ENCODE data around the gene SPA17.

The SPA17 gene

GRCh38 chr11:124727474-124727873 lies 53.8 kb downstream of the SPA17 start:
- no peak for DNase-seq

- no peak for DNase-seq
Observed at GRCh38 chr11:124728134-124728533, 54.4 kb downstream of the SPA17 start.

GRCh38 chr11:124729571-124729970 lies 55.9 kb downstream of the SPA17 start:
- DNase-seq, result no peak

DNA sequence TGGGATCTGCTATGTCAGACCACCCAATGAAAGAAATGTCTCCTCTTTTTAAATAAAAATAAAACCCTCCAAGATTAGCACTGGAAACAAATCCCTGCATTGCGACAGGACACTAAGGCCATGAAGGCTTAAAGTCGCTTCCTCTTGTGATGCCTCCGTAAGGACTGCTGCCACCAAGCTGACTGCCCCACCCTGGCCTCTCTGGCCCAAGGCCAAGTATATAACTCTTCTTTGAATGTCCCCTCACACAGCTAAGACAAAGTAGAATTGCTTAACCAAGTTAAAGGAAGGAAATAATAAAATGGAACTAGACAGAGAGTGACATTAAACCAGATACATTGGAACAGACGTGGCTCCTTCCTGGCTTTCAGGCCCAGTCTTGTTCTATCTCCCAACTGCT lies 58.5 kb downstream of the SPA17 start:
- DNase-seq, result no peak

DNA sequence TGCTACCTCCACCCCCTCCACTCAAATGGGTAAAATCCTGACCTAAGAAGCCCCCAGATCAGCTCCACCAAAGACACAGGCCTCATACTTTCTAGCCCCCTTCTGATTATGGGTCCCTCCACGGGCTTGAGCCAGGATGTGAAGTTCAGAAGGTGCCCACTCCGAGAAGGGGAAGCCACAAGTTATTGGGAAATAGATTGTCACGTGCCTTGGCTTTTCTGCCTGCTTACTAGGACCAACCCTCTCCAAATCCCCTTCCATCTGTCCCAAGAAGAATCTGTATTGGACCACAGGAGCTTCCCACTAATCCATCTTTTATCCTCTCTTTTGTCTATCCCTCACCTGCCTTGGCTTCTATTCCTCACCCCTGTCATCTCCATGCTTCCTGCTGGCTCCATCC lies 63.0 kb downstream of the SPA17 start:
- DNase-seq, result no peak

DNA sequence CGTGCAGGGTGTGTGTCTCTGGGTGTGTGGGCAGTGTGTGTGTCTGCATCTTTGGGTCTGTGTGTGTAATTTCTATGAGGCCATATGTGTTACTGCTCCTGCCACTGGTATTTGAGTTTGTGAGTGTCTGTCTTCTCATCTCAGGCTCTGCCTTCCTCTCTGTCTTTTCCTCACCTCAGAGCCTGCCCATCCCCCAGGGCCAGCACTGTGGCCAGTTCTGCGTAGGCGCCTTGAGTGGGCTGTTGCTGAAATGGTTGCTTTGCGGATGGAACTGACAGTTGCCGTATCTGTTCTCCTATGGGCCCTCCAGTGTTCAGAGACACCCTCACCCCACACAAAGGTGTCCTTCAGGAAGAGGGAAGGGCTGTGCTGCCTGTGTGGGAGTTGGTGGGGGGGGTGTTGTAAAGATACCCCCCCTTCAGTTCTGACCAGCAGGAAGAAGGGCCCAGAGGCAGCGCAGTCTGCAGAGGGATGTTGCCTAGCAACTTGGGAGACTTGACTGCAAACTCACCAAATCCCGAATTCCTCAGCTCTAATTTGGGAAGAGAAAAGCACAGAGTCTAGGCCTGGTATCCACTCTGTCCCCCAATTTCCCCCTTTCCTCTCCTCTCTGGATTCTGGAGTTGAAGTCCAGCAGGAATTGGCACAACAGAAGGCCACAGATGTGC lies 64.1 kb downstream of the SPA17 start:
- no peak for DNase-seq

GRCh38 chr11:124738713-124739478 lies 65.2 kb downstream of the SPA17 start:
- no peak for DNase-seq

GRCh38 chr11:124739479-124740276 lies 66.0 kb downstream of the SPA17 start, which contains the start of gene NRGN:
TSS of gene NRGN (plus strand) at chr11:124739942. CDS start at chr11:124740085, 143 bp downstream.
- peak; percentile 88 for DNase-seq

DNA sequence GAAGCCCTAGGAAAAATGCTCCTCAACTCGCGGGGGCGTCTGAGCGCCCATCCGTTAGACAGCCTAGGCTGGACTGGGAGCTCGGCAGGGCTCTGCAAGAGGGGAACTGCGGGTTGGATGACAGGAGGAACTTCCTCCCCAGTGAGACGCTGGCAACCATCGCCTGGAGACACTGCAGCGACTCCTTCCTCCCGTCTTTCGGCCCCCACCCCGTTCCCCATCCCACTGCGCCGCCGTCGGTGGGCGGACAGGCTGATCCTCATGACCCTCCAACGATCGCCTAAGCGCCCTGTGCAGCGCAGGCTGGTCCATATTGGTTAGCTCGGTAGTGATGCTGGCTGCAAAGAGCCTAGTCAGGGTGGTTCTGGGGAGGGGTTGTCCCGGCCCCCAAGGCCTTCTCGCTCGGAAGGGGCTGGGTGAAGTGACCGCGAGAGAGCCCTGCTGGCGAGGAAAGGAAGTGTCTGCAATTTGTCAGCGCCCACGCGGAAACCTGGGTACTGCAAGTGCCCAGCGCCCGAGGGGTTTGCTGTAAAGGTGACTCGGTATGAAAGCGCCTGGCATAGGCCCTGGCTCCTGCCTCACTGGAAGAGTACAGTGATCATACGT lies 66.7 kb downstream of the SPA17 start:
- peak; percentile 14 for DNase-seq

- no peak for DNase-seq
Observed at GRCh38 chr11:124742555-124742954, 68.9 kb downstream of the SPA17 start.

GRCh38 chr11:124743050-124743449 lies 69.3 kb downstream of the SPA17 start:
- no peak for DNase-seq

- DNase-seq, result no peak
Observed at GRCh38 chr11:124745270-124745834, 71.6 kb downstream of the SPA17 start.

GRCh38 chr11:124745835-124746620 lies 72.3 kb downstream of the SPA17 start:
- DNase-seq, result no peak

DNA sequence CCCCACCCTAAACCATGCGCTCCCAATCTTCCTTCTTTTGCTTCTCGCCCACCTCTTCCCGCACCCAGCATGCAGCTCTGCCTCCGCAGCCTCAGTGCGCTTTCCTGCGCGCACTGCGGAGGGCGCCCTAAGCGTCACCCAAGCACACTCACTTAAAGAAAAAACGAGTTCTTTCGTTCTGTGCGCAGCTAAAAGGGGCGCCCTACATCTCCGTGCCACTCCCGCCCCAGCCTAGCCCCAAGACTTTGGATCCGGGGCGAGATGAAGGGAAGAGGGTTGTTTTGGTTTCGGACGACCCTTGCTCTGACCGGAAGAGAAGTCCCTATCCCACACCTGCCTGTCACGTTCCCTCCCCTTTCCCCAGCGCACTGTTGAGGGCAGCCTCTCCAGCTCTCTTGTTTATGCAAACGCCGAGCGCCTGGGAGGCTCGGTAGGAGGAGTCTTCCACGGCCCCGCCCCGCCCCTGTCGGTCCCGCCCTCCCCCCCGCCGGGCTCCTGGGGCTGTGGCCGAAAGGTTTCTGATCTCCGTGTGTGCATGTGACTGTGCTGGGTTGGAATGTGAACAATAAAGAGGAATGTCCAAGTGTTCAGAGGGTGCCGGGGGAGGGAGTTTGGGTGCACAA lies 73.0 kb downstream of the SPA17 start:
- DNase-seq, result peak; percentile 28

All from NCI-H1092 (cell line).